AG04449 (cell line): ENCODE results near the gene CNTN5.

Experiments used
- CTCF ChIA-PET: fragments of 350-600 bp; formaldehyde crosslinking; extraction: SDS; loops from one replicate; lab custom pipeline; 2021; ENCODE audit warnings: antibody characterized with exemption; lab: Yijun Ruan, JAX
- POLR2A ChIA-PET: fragments of 400-600, 350-600 bp; formaldehyde crosslinking; extraction: SDS; loops from one replicate; lab custom pipeline; 2020; ENCODE audit warnings: antibody characterized with exemption, inconsistent platforms; lab: Yijun Ruan, JAX
- DNase-seq: peaks from one replicate; pipeline ENCODE4 v3.0.0-alpha.2; 2010; ENCODE audit warnings: low read depth, low spot score
- H3K4me3 ChIP-seq: 2 replicates; pipeline ENCODE4 v1.5.1; 2011; ENCODE audit warnings: low read depth, mild to moderate bottlenecking, control low read depth, low read length
- CTCF ChIP-seq: IDR thresholded peaks from one replicate; pipeline ENCODE4 v1.5.1; 2011; ENCODE audit warnings: mild to moderate bottlenecking, moderate library complexity, low read length, control low read depth, inconsistent platforms; ENCODE audit not compliant: insufficient read depth; ENCODE audit errors: missing control alignments

CNTN5 gene

GRCh38 chr11:99632969-99633368 lies 612.2 kb downstream of the CNTN5 start:
- ChIA-PET CTCF (no interaction called here), POLR2A (no interaction called here)
- H3K4me3 ChIP-seq: no peak overlapping the region
- DNase-seq: no peak
- TF ChIP-seq CTCF: no peak

GRCh38 chr11:99634581-99634980 lies 613.8 kb downstream of the CNTN5 start:
- POLR2A ChIA-PET: no interaction called here
- no peak for DNase-seq
- no peak overlapping the region for H3K4me3 ChIP-seq
- CTCF ChIA-PET: no interaction called here
- no peak for TF ChIP-seq CTCF

GRCh38 chr11:99638073-99638553 lies 617.4 kb downstream of the CNTN5 start:
- no peak for TF ChIP-seq CTCF
- ChIA-PET CTCF (no interaction called here), POLR2A (no interaction called here)
- H3K4me3 ChIP-seq: no peak overlapping the region
- no peak for DNase-seq

GRCh38 chr11:99640671-99641070 lies 619.9 kb downstream of the CNTN5 start:
- no peak overlapping the region for H3K4me3 ChIP-seq
- DNase-seq: no peak
- ChIA-PET CTCF (no interaction called here), POLR2A (no interaction called here)
- no peak for TF ChIP-seq CTCF

GRCh38 chr11:99645934-99646333 lies 625.2 kb downstream of the CNTN5 start:
- POLR2A ChIA-PET: no interaction called here

GRCh38 chr11:99670067-99670676 lies 649.4 kb downstream of the CNTN5 start:
- POLR2A ChIA-PET: no interaction called here
- CTCF ChIA-PET: no interaction called here
- no peak for TF ChIP-seq CTCF
- DNase-seq: no peak
- H3K4me3 ChIP-seq: no peak overlapping the region

More at GRCh38 chr11:99645934-99646333, 625.2 kb downstream of the CNTN5 start:
- no peak overlapping the region for H3K4me3 ChIP-seq
- CTCF ChIA-PET: no interaction called here
- no peak for TF ChIP-seq CTCF
- DNase-seq: no peak
